ENCODE data around the gene CIPC.

GRCh38 chr14:77097700-77098528, at the start of gene CIPC:
- TF ChIP-seq CTCF (conservative IDR thresholded peaks at IDR 0.05; ENCODE audit: low read length) = no peak
- no peak for TF ChIP-seq EZH2phosphoT487 (IDR thresholded peaks at IDR 0.05; ENCODE audit: borderline replicate concordance, low read depth, low read length)
